GM12878 (cell line): ENCODE results near the gene BACE2. TPM values are rescaled to one million over a fixed set of nuclear protein-coding genes. Genes with fewer than 3 reads are reported as not detected.

Experiments used
- ATAC-seq: fragments of 200-7000 bp; cut with Tn5 transposase; 3 replicates; pipeline ENCODE4 v1.9.1; 2020; ENCODE audit warnings: mild to moderate bottlenecking, moderate library complexity
- BruUV-seq: library from RNA; stranded (reverse); fragments of 400-500 nt; replicated peaks from 2 replicates; lab custom pipeline; 2021; lab: Mats Ljungman, UMichigan
- CTCF ChIA-PET: fragments of 300-600 bp; sonication (Branson Sonifier 250); formaldehyde crosslinking; extraction: SDS; loops from one replicate; lab custom pipeline; 2021; ENCODE audit warnings: inconsistent platforms; lab: Yijun Ruan, JAX
- POLR2A ChIA-PET: fragments of 350-600 bp; formaldehyde crosslinking; extraction: SDS; loops from one replicate; lab custom pipeline; 2021; ENCODE audit warnings: inconsistent platforms; lab: Charles Lee
- RAD21 ChIA-PET: fragments of 300-600 bp; sonication (Branson Sonifier 250); formaldehyde crosslinking; loops from one replicate; lab custom pipeline; 2023; ENCODE audit warnings: antibody characterized with exemption; ENCODE audit not compliant: unreplicated experiment; lab: Charles Lee
- SMC1A ChIA-PET: fragments of 300-600 bp; sonication (Branson Sonifier 250); formaldehyde crosslinking; loops from one replicate; lab custom pipeline; 2023; ENCODE audit not compliant: unreplicated experiment, uncharacterized antibody; lab: Charles Lee
- DNase-seq: peaks from one replicate; pipeline ENCODE4 v3.0.0-alpha.2; 2011; ENCODE audit warnings: low read depth, low spot score
- FAIRE-seq: peaks from 3 replicates; lab custom pipeline; 2011; peaks lifted over from hg19 to GRCh38; lab: Jason Lieb, UNC
- H2AFZ ChIP-seq: 2 replicates; pipeline ENCODE4 v1.6.0; 2011; ENCODE audit warnings: low read depth, low read length, control low read depth; ENCODE audit not compliant: control insufficient read depth
- H3K27ac ChIP-seq: 2 replicates; pipeline ENCODE4 v1.5.1; 2011; ENCODE audit warnings: control low read depth; ENCODE audit not compliant: control insufficient read depth, insufficient read depth
- H3K27me3 ChIP-seq, 2 experiments: replicated peaks in 1 of 2; 2 replicates each; pipeline versions ENCODE4 v1.6.0 to v1.6.1; 2011; ENCODE audit warnings: low read length in 1 of 2; ENCODE audit not compliant: control insufficient read depth in 2 of 2, insufficient read depth in 2 of 2
- H3K36me3 ChIP-seq, 2 experiments: 2 replicates each; pipeline ENCODE4 v1.5.1; 2011; ENCODE audit warnings: low read length in 1 of 2; ENCODE audit not compliant: control insufficient read depth in 2 of 2, insufficient read depth in 2 of 2
- H3K4me1 ChIP-seq: 2 replicates; pipeline ENCODE4 v1.6.1; 2011; ENCODE audit warnings: mild to moderate bottlenecking, low read length, moderate library complexity, mixed read lengths; ENCODE audit not compliant: control insufficient read depth, insufficient read depth
- H3K4me2 ChIP-seq: 2 replicates; pipeline ENCODE4 v1.6.0; 2011; ENCODE audit warnings: control low read depth; ENCODE audit not compliant: control insufficient read depth, insufficient read depth
- H3K4me3 ChIP-seq: fragments of 200-600 bp; sonication (generic); 2 replicates; pipeline ENCODE4 v1.5.1; 2016
- H3K79me2 ChIP-seq: 2 replicates; pipeline ENCODE4 v1.6.0; 2011; ENCODE audit warnings: low read length; ENCODE audit not compliant: control insufficient read depth, insufficient read depth
- H3K9ac ChIP-seq: 2 replicates; pipeline ENCODE4 v1.8.0; 2011; ENCODE audit warnings: low read length, control low read depth, mixed read lengths; ENCODE audit not compliant: control insufficient read depth, insufficient read depth
- H3K9me3 ChIP-seq: replicated peaks from 3 replicates; pipeline ENCODE4 v1.5.1; 2011; ENCODE audit warnings: mild to moderate bottlenecking, low read length; ENCODE audit not compliant: control insufficient read depth, insufficient read depth
- H4K20me1 ChIP-seq: 2 replicates; pipeline ENCODE4 v1.6.0; 2011; ENCODE audit not compliant: control insufficient read depth, insufficient read depth
- BCLAF1 ChIP-seq: fragments of 450-650 bp; IDR thresholded peaks from 2 replicates; pipeline ENCODE4 v1.6.1; 2017; ENCODE audit warnings: antibody characterized with exemption, mild to moderate bottlenecking, moderate library complexity
- CTCF ChIP-seq, 3 experiments: IDR thresholded peaks in 2 of 3; conservative IDR thresholded peaks in 1 of 3; 2 replicates each; pipeline ENCODE4 v1.5.1; 2011; ENCODE audit warnings: low read depth in 3 of 3, low read length in 3 of 3, mild to moderate bottlenecking in 3 of 3, control low read depth in 2 of 3, moderate library complexity in 2 of 3, inconsistent platforms in 1 of 3, mixed read lengths in 1 of 3; ENCODE audit not compliant: control insufficient read depth in 2 of 3, insufficient read depth in 1 of 3; ENCODE audit errors: extremely low read depth in 1 of 3
- CUX1 ChIP-seq: IDR thresholded peaks from 2 replicates; pipeline ENCODE4 v1.6.1; 2012; ENCODE audit warnings: improper control_type of control experiment, low read depth, low read length; ENCODE audit not compliant: insufficient replicate concordance
- ELK1 ChIP-seq: IDR thresholded peaks from 2 replicates; pipeline ENCODE4 v1.6.1; 2012; ENCODE audit warnings: low read depth, low read length, improper control_type of control experiment
- IKZF1 ChIP-seq: fragments of 450-650 bp; conservative IDR thresholded peaks from 2 replicates; pipeline ENCODE4 v1.6.1; 2017; ENCODE audit warnings: antibody characterized with exemption, mild to moderate bottlenecking
- LARP7 ChIP-seq: fragments of 450-650 bp; IDR thresholded peaks from 2 replicates; pipeline ENCODE4 v1.6.1; 2017; ENCODE audit warnings: mild to moderate bottlenecking
- MYC ChIP-seq: IDR thresholded peaks from 2 replicates; pipeline ENCODE4 v1.6.1; 2011; ENCODE audit warnings: mild to moderate bottlenecking, low read length, moderate library complexity, inconsistent platforms; ENCODE audit not compliant: insufficient read depth, insufficient replicate concordance, insufficient read length, severe bottlenecking
- POLR2A ChIP-seq: IDR thresholded peaks from 2 replicates; pipeline ENCODE4 v1.6.1; 2011; ENCODE audit warnings: low read depth, mild to moderate bottlenecking, low read length
- SP1 ChIP-seq: IDR thresholded peaks from one replicate; pipeline ENCODE4 v1.6.1; 2011; ENCODE audit warnings: low read depth, low read length
- ZNF622 ChIP-seq: fragments of 450-650 bp; IDR thresholded peaks from 2 replicates; pipeline ENCODE4 v1.6.1; 2017; ENCODE audit warnings: mild to moderate bottlenecking, inconsistent platforms
- WGBS: methylation state at CpG from one replicate; pipeline ENCODE4 v1.1.6; 2016; ENCODE audit warnings: low lambda C conversion rate; ENCODE audit not compliant: insufficient replicate concordance, insufficient coverage; ENCODE audit errors: missing lambda C conversion rate; 5-methylcytosine and 5-hydroxymethylcytosine counted together
- in situ Hi-C: fragments of 300-500 bp; cut with MboI; formaldehyde crosslinking; loops from 9 replicates; pipeline ENCODE4 v1.14.3; 2018; ENCODE audit warnings: mixed read lengths
- intact Hi-C: fragments of 100-400 bp; cut with micrococcal nuclease; formaldehyde crosslinking; loops from one replicate; pipeline ENCODE4 v1.14.2; 2022; ENCODE audit not compliant: unreplicated experiment
- polyA plus RNA-seq, 11 experiments: library from polyadenylated mRNA; depleted of rRNA in 4 of 11; unstranded in 6 of 11; stranded (reverse) in 5 of 11; fragments of >200 nt; fragmentation: Nextera tagmentation in 4 of 11; fragmentation: Illumina TruSeq in 1 of 11; extraction: Ambion mirVana in 4 of 11; extraction: Trizol in 1 of 11; gene quantifications; 1 replicate in 1 of 11; 2 replicates in 10 of 11; pipeline versions ENCODE4 v1.2.1 to v1.2.3, GENCODE V29; 2011 to 2016; ENCODE audit warnings: inconsistent platforms in 2 of 11, missing spikeins in 2 of 11, low read depth in 1 of 11
- total RNA-seq, 4 experiments: library from RNA; depleted of rRNA in 3 of 4; stranded (reverse); fragments of >200 nt in 3 of 4; fragmentation: Illumina TruSeq in 1 of 4; extraction: Trizol in 1 of 4; gene quantifications; 2 replicates each; pipeline versions ENCODE4 v1.2.1 to v1.2.3, GENCODE V29; 2013 to 2021

Gene BACE2
- total and polyA plus RNA-seq, 10 of the 15 experiments (the other 5 are each of a cell fraction or from before 2014, with no cell fraction given): 0.04 to 0.69 (median 0.18) TPM; not detected in 5

GRCh38 chr21:41217671-41218385 is 49.9 kb downstream of the BACE2 start:
- POLR2A ChIA-PET: no interaction called here
- no peak for DNase-seq
- H2AFZ ChIP-seq: no peak overlapping the region
- in situ Hi-C loops (no loop called here), intact Hi-C loops (no loop called here)
- no peaks in the 10 kb centered on the region for H3K27me3 ChIP-seq
- H3K9me3 ChIP-seq: no peaks in the 10 kb centered on the region
- no peaks in the 10 kb centered on the region for H4K20me1 ChIP-seq
- no peak for FAIRE-seq
- H3K36me3 ChIP-seq: no peaks in the 10 kb centered on the region
- BruUV-seq: no TSS peak
- H3K27ac ChIP-seq: no peak overlapping the region
- WGBS: 59% methylated on average over 12 of the region's 12 CpGs
- CTCF ChIA-PET: no interaction called here
- TF ChIP-seq MYC (no peak), LARP7 (no peak), CUX1 (no peak), BCLAF1 (no peak), ELK1 (no peak), IKZF1 (no peak), POLR2A (no peak), CTCF (IDR thresholded peaks at IDR 0.05 in 2 of 3, conservative IDR thresholded peaks at IDR 0.05 in 1 of 3; ENCODE audit: control insufficient read depth in 2 of 3, extremely low read depth in 1 of 3, insufficient read depth in 1 of 3, low read depth in 3 of 3, low read length in 3 of 3) (no peak), SP1 (no peak), ZNF622 (no peak)
- TF ChIP-seq, all 136 proteins: peak for 0
- no peak for ATAC-seq
- ChIA-PET RAD21 (no interaction called here), SMC1A (no interaction called here)
- no peak overlapping the region for H3K4me2 ChIP-seq
- no peak overlapping the region for H3K4me3 ChIP-seq
- H3K79me2 ChIP-seq: no peaks in the 10 kb centered on the region
- H3K4me1 ChIP-seq: no peaks in the 10 kb centered on the region
- no peak overlapping the region for H3K9ac ChIP-seq
